Activated CD4-positive, alpha-beta memory T cell treated with anti-CD3 and anti-CD28 coated beads for 36 hours (primary cell): Measurements from ENCODE around the gene GPR78. TPM values are rescaled to one million over a fixed set of nuclear protein-coding genes. Genes with fewer than 3 reads are reported as not detected.

Experiments
- CTCF ChIA-PET: fragments of 350-600 bp; sonication (Branson Sonifier 250); formaldehyde crosslinking; loops from one replicate; lab custom pipeline; 2021; ENCODE audit warnings: antibody characterized with exemption, inconsistent platforms; lab: Charles Lee
- POLR2A ChIA-PET: fragments of 350-600 bp; sonication (Branson Sonifier 250); formaldehyde crosslinking; loops from one replicate; lab custom pipeline; 2021; ENCODE audit warnings: antibody characterized with exemption; lab: Charles Lee
- DNase-seq: peaks from one replicate; pipeline ENCODE4 v3.0.0-alpha.2; 2020
- H3K27ac Mint-ChIP-seq: one replicate; pipeline ENCODE4 v1.8.0; 2021; ENCODE audit warnings: mixed read lengths
- H3K27me3 Mint-ChIP-seq: one replicate; pipeline ENCODE4 v1.8.0; 2021; ENCODE audit warnings: mixed read lengths
- H3K36me3 Mint-ChIP-seq: one replicate; pipeline ENCODE4 v1.8.0; 2021; ENCODE audit warnings: mixed read lengths
- H3K4me1 Mint-ChIP-seq: one replicate; pipeline ENCODE4 v1.8.0; 2021; ENCODE audit warnings: low read depth, mixed read lengths
- H3K4me3 Mint-ChIP-seq: one replicate; pipeline ENCODE4 v1.8.0; 2021; ENCODE audit warnings: mild to moderate bottlenecking, mixed read lengths
- H3K9me3 Mint-ChIP-seq: one replicate; pipeline ENCODE4 v1.8.0; 2021; ENCODE audit warnings: mixed read lengths
- intact Hi-C: fragments of 100-400 bp; cut with micrococcal nuclease; formaldehyde crosslinking; loops from one replicate; pipeline ENCODE4 v1.15.1; 2023
- total RNA-seq, 2 experiments: library from RNA; stranded (reverse); gene quantifications; one replicate each; pipeline ENCODE4 v1.2.3, GENCODE V29; 2021

GPR78 gene
- total RNA-seq, 2 experiments from 2014 or later = not detected

DNA sequence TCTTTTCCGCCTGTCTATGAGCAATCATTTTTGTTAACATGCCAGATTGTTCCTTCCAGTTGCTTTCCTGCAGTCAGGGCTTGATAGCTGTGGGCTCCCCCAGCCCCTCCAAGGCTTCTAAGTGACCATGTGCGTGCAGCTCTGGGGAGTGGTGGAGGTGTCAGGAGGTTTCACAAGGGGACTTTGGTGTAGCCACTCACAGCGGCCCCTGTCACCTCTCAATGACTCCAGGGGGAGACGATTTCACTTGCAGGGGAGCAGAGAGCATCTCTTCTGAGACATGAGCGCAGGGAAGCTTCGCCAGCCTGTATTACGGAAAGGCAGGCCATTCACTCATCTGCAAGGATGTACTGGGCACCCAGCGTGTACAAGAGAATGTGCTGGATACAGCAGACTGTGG, 3.1 kb upstream of the GPR78 start:
- H3K36me3 Mint-ChIP-seq = no peaks in the 10 kb centered on the region
- no peak overlapping the region for H3K27ac Mint-ChIP-seq
- POLR2A ChIA-PET = no interaction called here
- H3K4me1 Mint-ChIP-seq = no peaks in the 10 kb centered on the region
- H3K4me3 Mint-ChIP-seq = no peak overlapping the region
- DNase-seq = no peak
- peaks cover 11% of the 10 kb centered on the region for H3K27me3 Mint-ChIP-seq
- CTCF ChIA-PET = no interaction called here
- H3K9me3 Mint-ChIP-seq = no peaks in the 10 kb centered on the region
- intact Hi-C loops = no loop called here

DNA sequence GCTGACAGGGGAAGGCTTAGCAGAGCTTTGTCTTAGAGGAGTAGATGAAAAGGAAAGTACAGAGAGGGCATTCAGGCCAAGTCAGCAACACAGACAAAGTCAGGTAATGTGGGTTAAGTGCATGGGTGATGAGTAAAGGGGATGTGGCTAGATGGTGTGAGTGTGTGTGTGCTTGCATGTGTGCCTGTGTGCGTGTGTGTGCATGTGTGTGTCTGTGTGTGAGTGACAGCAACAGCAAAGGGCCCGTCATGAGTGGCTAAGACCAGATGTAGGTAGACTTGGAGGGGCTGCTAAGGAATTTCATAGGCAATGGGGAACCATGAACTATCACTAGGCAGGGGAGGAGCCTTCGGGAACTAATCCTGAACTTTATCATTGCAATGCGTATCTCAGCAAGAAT, 2.2 kb upstream of the GPR78 start:
- Mint-ChIP-seq H3K4me3 (no peak overlapping the region), H3K27ac (no peak overlapping the region), H3K9me3 (no peaks in the 10 kb centered on the region), H3K4me1 (no peaks in the 10 kb centered on the region), H3K36me3 (no peaks in the 10 kb centered on the region), H3K27me3 (peaks cover 17% of the 10 kb centered on the region)
- POLR2A ChIA-PET = no interaction called here
- intact Hi-C loops = no loop called here
- no peak for DNase-seq
- CTCF ChIA-PET = no interaction called here

GRCh38 chr4:8578717-8579116, 1.5 kb upstream of the GPR78 start:
- Mint-ChIP-seq H3K9me3 (no peaks in the 10 kb centered on the region), H3K4me3 (no peak overlapping the region), H3K4me1 (no peaks in the 10 kb centered on the region), H3K27me3 (peaks cover 17% of the 10 kb centered on the region), H3K27ac (no peak overlapping the region), H3K36me3 (no peaks in the 10 kb centered on the region)
- POLR2A ChIA-PET = no interaction called here
- intact Hi-C loops = no loop called here
- no peak for DNase-seq
- CTCF ChIA-PET = no interaction called here

GRCh38 chr4:8579526-8580320, 469 bp upstream of the GPR78 start:
- intact Hi-C loops = no loop called here
- DNase-seq = no peak
- Mint-ChIP-seq H3K36me3 (no peaks in the 10 kb centered on the region), H3K9me3 (no peaks in the 10 kb centered on the region), H3K4me1 (no peaks in the 10 kb centered on the region), H3K27ac (no peak overlapping the region), H3K27me3 (peaks cover 17% of the 10 kb centered on the region), H3K4me3 (no peak overlapping the region)
- POLR2A ChIA-PET = no interaction called here
- CTCF ChIA-PET = no interaction called here

- CTCF ChIA-PET = no interaction called here
- no peaks in the 10 kb centered on the region for H3K9me3 Mint-ChIP-seq
- POLR2A ChIA-PET = no interaction called here
- H3K4me3 Mint-ChIP-seq = no peak overlapping the region
- intact Hi-C loops = no loop called here
- H3K27me3 Mint-ChIP-seq = peaks cover 19% of the 10 kb centered on the region
- no peaks in the 10 kb centered on the region for H3K4me1 Mint-ChIP-seq
- H3K36me3 Mint-ChIP-seq = no peaks in the 10 kb centered on the region
- no peak overlapping the region for H3K27ac Mint-ChIP-seq
- DNase-seq = no peak
These were observed 1.1 kb downstream of the GPR78 start for GRCh38 chr4:8581094-8581861.

DNA sequence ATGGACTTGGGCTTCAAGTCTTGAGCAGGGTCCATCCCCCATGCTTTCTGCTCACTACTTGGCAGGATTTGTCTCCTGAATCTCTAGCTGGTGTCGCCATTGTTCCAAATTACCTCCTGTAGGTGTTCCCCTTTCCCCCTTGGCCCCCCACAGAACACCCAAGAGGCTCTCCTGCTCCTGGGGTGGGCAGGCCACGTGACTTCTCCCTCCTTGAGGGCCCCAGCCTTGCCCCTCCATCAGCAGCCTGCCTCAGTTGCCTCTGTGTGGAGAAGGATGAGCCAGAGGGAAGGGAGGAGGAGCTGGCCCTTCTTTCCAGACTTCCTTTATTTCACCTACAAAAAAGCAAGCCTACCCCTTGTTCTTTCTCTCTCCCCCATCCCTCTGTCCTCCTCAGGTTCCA, 1.8 kb downstream of the GPR78 start:
- CTCF ChIA-PET = no interaction called here
- Mint-ChIP-seq H3K27ac (no peak overlapping the region), H3K9me3 (no peaks in the 10 kb centered on the region), H3K36me3 (no peaks in the 10 kb centered on the region), H3K4me3 (no peak overlapping the region), H3K27me3 (peaks cover 21% of the 10 kb centered on the region), H3K4me1 (no peaks in the 10 kb centered on the region)
- no peak for DNase-seq
- POLR2A ChIA-PET = no interaction called here
- intact Hi-C loops = no loop called here

DNA sequence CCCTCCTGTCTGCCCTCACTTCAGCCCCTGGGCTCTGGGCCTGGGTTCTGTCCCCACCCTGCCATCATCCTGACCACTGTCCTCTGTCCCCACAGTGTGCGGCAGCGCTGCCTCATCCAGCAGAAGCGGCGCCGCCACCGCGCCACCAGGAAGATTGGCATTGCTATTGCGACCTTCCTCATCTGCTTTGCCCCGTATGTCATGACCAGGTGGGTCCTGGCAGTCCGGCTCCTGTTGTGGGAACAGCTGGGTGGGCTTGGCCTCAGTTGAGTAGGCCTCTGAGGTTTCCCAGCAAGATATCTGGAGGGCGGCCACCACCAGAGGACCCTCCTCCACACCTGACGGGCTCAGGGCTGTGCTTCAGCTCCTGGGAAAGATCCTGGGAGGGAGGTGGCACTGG, 2.2 kb downstream of the GPR78 start:
- Mint-ChIP-seq H3K4me1 (no peaks in the 10 kb centered on the region), H3K27me3 (peaks cover 21% of the 10 kb centered on the region), H3K27ac (no peak overlapping the region), H3K9me3 (no peaks in the 10 kb centered on the region), H3K4me3 (no peak overlapping the region), H3K36me3 (no peaks in the 10 kb centered on the region)
- intact Hi-C loops = no loop called here
- ChIA-PET POLR2A (no interaction called here), CTCF (no interaction called here)
- DNase-seq = no peak

GRCh38 chr4:8582941-8583654, 2.9 kb downstream of the GPR78 start:
- peaks cover 18% of the 10 kb centered on the region for H3K27me3 Mint-ChIP-seq
- no peak overlapping the region for H3K4me3 Mint-ChIP-seq
- no peak overlapping the region for H3K27ac Mint-ChIP-seq
- H3K36me3 Mint-ChIP-seq = no peaks in the 10 kb centered on the region
- H3K4me1 Mint-ChIP-seq = no peaks in the 10 kb centered on the region
- H3K9me3 Mint-ChIP-seq = no peaks in the 10 kb centered on the region
- intact Hi-C loops = no loop called here
- ChIA-PET POLR2A (no interaction called here), CTCF (no interaction called here)
- DNase-seq = no peak

DNA sequence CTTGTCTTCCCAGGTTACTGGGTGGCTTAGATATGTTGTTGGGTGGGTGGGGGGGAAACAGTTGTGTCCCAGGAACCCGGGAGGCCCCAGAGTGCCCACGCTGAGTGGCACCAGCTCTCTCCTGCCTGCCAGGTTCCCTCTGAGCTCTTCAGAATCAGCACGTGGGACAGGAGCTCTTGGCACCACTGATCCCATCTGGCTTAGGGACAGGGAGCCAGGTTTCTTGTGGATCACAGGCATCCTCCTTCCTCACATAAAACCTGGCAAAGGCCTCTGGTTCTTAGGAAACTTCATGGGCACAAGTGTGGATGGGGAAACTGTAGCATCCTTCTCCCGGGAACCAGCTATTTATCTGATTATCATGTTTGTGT, 3.4 kb downstream of the GPR78 start:
- DNase-seq = no peak
- Mint-ChIP-seq H3K4me1 (no peaks in the 10 kb centered on the region), H3K27me3 (peaks cover 19% of the 10 kb centered on the region), H3K27ac (no peak overlapping the region), H3K9me3 (no peaks in the 10 kb centered on the region), H3K4me3 (no peak overlapping the region), H3K36me3 (no peaks in the 10 kb centered on the region)
- ChIA-PET POLR2A (no interaction called here), CTCF (no interaction called here)
- intact Hi-C loops = no loop called here

GRCh38 chr4:8585186-8585585, 5.0 kb downstream of the GPR78 start:
- H3K36me3 Mint-ChIP-seq = no peaks in the 10 kb centered on the region
- H3K4me1 Mint-ChIP-seq = no peaks in the 10 kb centered on the region
- H3K27me3 Mint-ChIP-seq = peaks cover 14% of the 10 kb centered on the region
- intact Hi-C loops = no loop called here
- H3K27ac Mint-ChIP-seq = no peak overlapping the region
- ChIA-PET POLR2A (no interaction called here), CTCF (no interaction called here)
- no peaks in the 10 kb centered on the region for H3K9me3 Mint-ChIP-seq
- no peak overlapping the region for H3K4me3 Mint-ChIP-seq
- DNase-seq = no peak

GRCh38 chr4:8585721-8586212, 5.6 kb downstream of the GPR78 start:
- intact Hi-C loops = no loop called here
- Mint-ChIP-seq H3K27me3 (peaks cover 19% of the 10 kb centered on the region), H3K4me1 (no peaks in the 10 kb centered on the region), H3K27ac (no peak overlapping the region), H3K9me3 (no peaks in the 10 kb centered on the region), H3K36me3 (no peaks in the 10 kb centered on the region), H3K4me3 (no peak overlapping the region)
- CTCF ChIA-PET = interaction anchor here (0.7 kb wide), 1 partner anchor 65 kb away, joined by 4 read pairs; no protein-coding TSS in a partner anchor
- POLR2A ChIA-PET = no interaction called here
- DNase-seq = no peak

- H3K27me3 Mint-ChIP-seq = peaks cover 22% of the 10 kb centered on the region
- ChIA-PET POLR2A (no interaction called here), CTCF (interaction anchor here (0.7 kb wide), 1 partner anchor 65 kb away, joined by 4 read pairs; no protein-coding TSS in a partner anchor)
- H3K36me3 Mint-ChIP-seq = no peaks in the 10 kb centered on the region
- no peaks in the 10 kb centered on the region for H3K9me3 Mint-ChIP-seq
- no peak overlapping the region for H3K4me3 Mint-ChIP-seq
- H3K4me1 Mint-ChIP-seq = no peaks in the 10 kb centered on the region
- DNase-seq = no peak
- no peak overlapping the region for H3K27ac Mint-ChIP-seq
- intact Hi-C loops = no loop called here
These were observed 6.1 kb downstream of the GPR78 start for GRCh38 chr4:8586246-8586645.
